Measurements from ENCODE around the gene SLC25A33. TPM values are rescaled to one million over a fixed set of nuclear protein-coding genes. Genes with fewer than 3 reads are reported as not detected.

SLC25A33 gene
- polyA plus RNA-seq, 1 donor from 2014 or later = 19.1 TPM

GRCh38 chr1:9596415-9597123 lies 57.3 kb downstream of the SLC25A33 start:
- Histone ChIP-seq H4K20me1 (ENCODE audit: insufficient read depth) (no peaks in the 10 kb centered on the region), H3F3A (ENCODE audit: insufficient read depth, low read length, poor library complexity, severe bottlenecking) (no peaks in the 10 kb centered on the region), H3K4me2 (ENCODE audit: low read length) (no peak overlapping the region), H3K27ac (ENCODE audit: low read length) (no peak overlapping the region), H3K27me3 (ENCODE audit: insufficient read depth, low read depth, low read length) (no peaks in the 10 kb centered on the region), H3K79me2 (replicated peaks; ENCODE audit: insufficient read depth, low read length) (peaks cover 36% of the 10 kb centered on the region), H3K9me2 (ENCODE audit: insufficient read depth, low read length) (no peaks in the 10 kb centered on the region), H2AFZ (ENCODE audit: low read depth, low read length) (no peak overlapping the region), H3K36me3 (ENCODE audit: insufficient read depth, low read length) (no peaks in the 10 kb centered on the region), H3K9me3 (ENCODE audit: low read length) (no peaks in the 10 kb centered on the region), H3K4me3 (ENCODE audit: low read length) (no peak overlapping the region), H3K9ac (ENCODE audit: low read length) (no peak overlapping the region)
- TF ChIP-seq SMC3 (conservative IDR thresholded peaks at IDR 0.05; ENCODE audit: poor library complexity) (no peak), EP300 (conservative IDR thresholded peaks at IDR 0.05; ENCODE audit: poor library complexity, severe bottlenecking) (no peak), MXI1 (conservative IDR thresholded peaks at IDR 0.05; ENCODE audit: poor library complexity, severe bottlenecking) (no peak), EZH2 (IDR thresholded peaks at IDR 0.05; ENCODE audit: borderline replicate concordance, insufficient read depth, low read length, poor library complexity, severe bottlenecking) (no peak), TAF1 (IDR thresholded peaks at IDR 0.05; ENCODE audit: low read depth) (no peak), POLR2AphosphoS5 (IDR thresholded peaks at IDR 0.05) (no peak), REST (IDR thresholded peaks at IDR 0.05; ENCODE audit: borderline replicate concordance) (no peak), RAD21 (conservative IDR thresholded peaks at IDR 0.05) (no peak)
- TF ChIP-seq, protein P1, sequence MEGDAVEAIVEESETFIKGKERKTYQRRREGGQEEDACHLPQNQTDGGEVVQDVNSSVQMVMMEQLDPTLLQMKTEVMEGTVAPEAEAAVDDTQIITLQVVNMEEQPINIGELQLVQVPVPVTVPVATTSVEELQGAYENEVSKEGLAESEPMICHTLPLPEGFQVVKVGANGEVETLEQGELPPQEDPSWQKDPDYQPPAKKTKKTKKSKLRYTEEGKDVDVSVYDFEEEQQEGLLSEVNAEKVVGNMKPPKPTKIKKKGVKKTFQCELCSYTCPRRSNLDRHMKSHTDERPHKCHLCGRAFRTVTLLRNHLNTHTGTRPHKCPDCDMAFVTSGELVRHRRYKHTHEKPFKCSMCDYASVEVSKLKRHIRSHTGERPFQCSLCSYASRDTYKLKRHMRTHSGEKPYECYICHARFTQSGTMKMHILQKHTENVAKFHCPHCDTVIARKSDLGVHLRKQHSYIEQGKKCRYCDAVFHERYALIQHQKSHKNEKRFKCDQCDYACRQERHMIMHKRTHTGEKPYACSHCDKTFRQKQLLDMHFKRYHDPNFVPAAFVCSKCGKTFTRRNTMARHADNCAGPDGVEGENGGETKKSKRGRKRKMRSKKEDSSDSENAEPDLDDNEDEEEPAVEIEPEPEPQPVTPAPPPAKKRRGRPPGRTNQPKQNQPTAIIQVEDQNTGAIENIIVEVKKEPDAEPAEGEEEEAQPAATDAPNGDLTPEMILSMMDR (IDR thresholded peaks at IDR 0.05; ENCODE audit: poor library complexity, severe bottlenecking) = no peak

DNA sequence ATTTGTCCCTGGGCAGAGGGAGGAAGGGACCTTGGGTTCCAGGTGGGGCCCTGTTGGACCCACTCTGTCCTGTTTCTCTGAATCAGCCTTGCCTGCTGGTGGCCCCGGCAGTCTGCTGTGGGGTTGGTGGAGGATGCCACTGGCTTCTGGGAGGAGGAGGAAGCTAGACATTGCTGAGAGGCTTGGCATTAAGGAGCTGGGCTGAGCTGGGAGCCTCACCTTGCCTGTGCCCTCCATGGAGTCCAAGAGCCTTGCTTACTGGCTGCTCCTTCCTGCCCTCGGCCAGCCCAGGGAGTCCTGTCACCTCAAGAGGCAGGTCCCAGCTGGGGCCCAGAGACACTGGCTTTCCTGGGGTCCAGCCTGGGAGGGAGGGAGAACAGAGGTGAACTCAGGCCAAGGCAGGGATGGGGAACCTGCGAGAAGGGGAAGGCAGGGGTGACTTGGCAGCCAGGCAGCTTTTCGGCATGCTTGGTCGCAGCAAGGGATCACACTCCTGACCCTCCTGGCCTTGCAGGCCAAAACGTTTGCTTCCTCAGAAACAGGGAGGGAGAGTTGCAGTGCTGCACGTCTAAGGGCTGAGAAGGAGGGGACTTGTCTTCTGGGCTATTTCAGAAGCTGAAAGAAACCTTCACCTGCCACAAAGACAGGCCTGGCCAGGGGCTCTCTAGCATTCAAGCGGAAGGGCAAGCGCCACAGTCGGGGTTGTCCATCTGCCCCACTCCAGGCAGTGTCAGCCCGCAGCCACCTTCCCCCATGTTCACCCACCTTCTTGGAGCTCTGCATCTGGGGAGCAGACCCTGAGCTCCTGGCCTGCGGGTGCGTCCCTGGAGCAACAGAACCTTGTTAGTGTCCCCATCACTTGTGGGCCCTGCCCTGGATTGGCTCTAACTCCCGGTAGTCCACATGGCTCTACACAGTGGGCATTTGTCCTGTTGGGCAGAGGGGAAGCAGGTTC lies 58.4 kb downstream of the SLC25A33 start:
- Histone ChIP-seq H3K4me2 (ENCODE audit: low read length) (no peak overlapping the region), H3F3A (ENCODE audit: insufficient read depth, low read length, poor library complexity, severe bottlenecking) (no peaks in the 10 kb centered on the region)

More for the DNA sequence above, 58.4 kb downstream of the SLC25A33 start:
- Histone ChIP-seq H2AFZ (ENCODE audit: low read depth, low read length) (no peak overlapping the region), H3K9me2 (ENCODE audit: insufficient read depth, low read length) (no peaks in the 10 kb centered on the region), H3K27ac (ENCODE audit: low read length) (no peak overlapping the region), H3K4me3 (ENCODE audit: low read length) (no peak overlapping the region), H3K27me3 (ENCODE audit: insufficient read depth, low read depth, low read length) (no peaks in the 10 kb centered on the region), H3K9me3 (ENCODE audit: low read length) (no peaks in the 10 kb centered on the region), H3K9ac (ENCODE audit: low read length) (no peak overlapping the region), H3K79me2 (replicated peaks; ENCODE audit: insufficient read depth, low read length) (peaks cover 25% of the 10 kb centered on the region), H3K36me3 (ENCODE audit: insufficient read depth, low read length) (no peaks in the 10 kb centered on the region), H4K20me1 (ENCODE audit: insufficient read depth) (no peaks in the 10 kb centered on the region)
- TF ChIP-seq, protein P1 (IDR thresholded peaks at IDR 0.05; ENCODE audit: poor library complexity, severe bottlenecking) = no peak
- TF ChIP-seq EZH2 (IDR thresholded peaks at IDR 0.05; ENCODE audit: borderline replicate concordance, insufficient read depth, low read length, poor library complexity, severe bottlenecking) (no peak), REST (IDR thresholded peaks at IDR 0.05; ENCODE audit: borderline replicate concordance) (no peak), EP300 (conservative IDR thresholded peaks at IDR 0.05; ENCODE audit: poor library complexity, severe bottlenecking) (no peak), POLR2AphosphoS5 (IDR thresholded peaks at IDR 0.05) (no peak), TAF1 (IDR thresholded peaks at IDR 0.05; ENCODE audit: low read depth) (no peak), MXI1 (conservative IDR thresholded peaks at IDR 0.05; ENCODE audit: poor library complexity, severe bottlenecking) (no peak), SMC3 (conservative IDR thresholded peaks at IDR 0.05; ENCODE audit: poor library complexity) (no peak), RAD21 (conservative IDR thresholded peaks at IDR 0.05) (no peak)

All from neural cell (in vitro differentiated cells).